H9 (cell line): ENCODE data around the gene PPIP5K2. TPM values are rescaled to one million over a fixed set of nuclear protein-coding genes. Genes with fewer than 3 reads are reported as not detected.

Experiments used
- DNase-seq: peaks from one replicate; pipeline ENCODE4 v3.0.0-alpha.2; 2017
- H2AFZ ChIP-seq: one replicate; pipeline ENCODE4 v1.6.1; 2013; ENCODE audit warnings: mild to moderate bottlenecking, low read length, control low read depth, moderate library complexity
- H2AK5ac ChIP-seq: 2 replicates; pipeline ENCODE4 v1.6.1; 2013; ENCODE audit warnings: low read length, control low read depth, mixed read lengths; ENCODE audit not compliant: insufficient read length
- H2BK120ac ChIP-seq: one replicate; pipeline ENCODE4 v1.6.1; 2013; ENCODE audit warnings: low read depth, mild to moderate bottlenecking, low read length, control low read depth, inconsistent platforms; ENCODE audit not compliant: poor library complexity, severe bottlenecking
- H2BK12ac ChIP-seq: 2 replicates; pipeline ENCODE4 v1.6.1; 2013; ENCODE audit warnings: low read length, control low read depth, mixed read lengths, low read depth; ENCODE audit not compliant: insufficient read length
- H2BK15ac ChIP-seq: 2 replicates; pipeline ENCODE4 v1.6.1; 2013; ENCODE audit warnings: low read depth, low read length, control low read depth
- H2BK20ac ChIP-seq: one replicate; pipeline ENCODE4 v1.6.1; 2013; ENCODE audit warnings: low read depth, mild to moderate bottlenecking, low read length, control low read depth, inconsistent platforms; ENCODE audit not compliant: poor library complexity, severe bottlenecking
- H2BK5ac ChIP-seq: 2 replicates; pipeline ENCODE4 v1.6.1; 2013; ENCODE audit warnings: low read length, control low read depth, mixed read lengths; ENCODE audit not compliant: insufficient read length
- H3K14ac ChIP-seq: 2 replicates; pipeline ENCODE4 v1.6.1; 2013; ENCODE audit warnings: low read length, control low read depth; ENCODE audit not compliant: insufficient read depth
- H3K18ac ChIP-seq: 2 replicates; pipeline ENCODE4 v1.6.1; 2013; ENCODE audit warnings: low read depth, mild to moderate bottlenecking, mixed read lengths, low read length, control low read depth; ENCODE audit not compliant: insufficient read length
- H3K23ac ChIP-seq: 2 replicates; pipeline ENCODE4 v1.6.1; 2013; ENCODE audit warnings: low read length, control low read depth, mixed read lengths, low read depth; ENCODE audit not compliant: insufficient read length
- H3K23me2 ChIP-seq: 2 replicates; pipeline ENCODE4 v1.6.1; 2013; ENCODE audit warnings: low read depth, mild to moderate bottlenecking, mixed read lengths, low read length, control low read depth; ENCODE audit not compliant: insufficient read length, poor library complexity, severe bottlenecking
- H3K27ac ChIP-seq: 2 replicates; pipeline ENCODE4 v1.5.1; 2013; ENCODE audit warnings: low read length, control low read depth, mixed read lengths, low read depth; ENCODE audit not compliant: insufficient read length
- H3K27me3 ChIP-seq: 2 replicates; pipeline ENCODE4 v1.6.1; 2013; ENCODE audit warnings: low read length, control low read depth, inconsistent platforms; ENCODE audit not compliant: insufficient read depth
- H3K4ac ChIP-seq: 2 replicates; pipeline ENCODE4 v1.6.1; 2013; ENCODE audit warnings: low read depth, mild to moderate bottlenecking, control low read depth, inconsistent platforms, low read length, moderate library complexity
- H3K4me1 ChIP-seq: 2 replicates; pipeline ENCODE4 v1.6.1; 2013; ENCODE audit warnings: low read length, control low read depth, inconsistent platforms; ENCODE audit not compliant: insufficient read depth
- H3K4me2 ChIP-seq: 2 replicates; pipeline ENCODE4 v1.6.1; 2013; ENCODE audit warnings: low read length, control low read depth, mixed read lengths; ENCODE audit not compliant: insufficient read length, insufficient read depth
- H3K56ac ChIP-seq: 2 replicates; pipeline ENCODE4 v1.6.1; 2013; ENCODE audit warnings: low read depth, mild to moderate bottlenecking, mixed read lengths, low read length, control low read depth; ENCODE audit not compliant: insufficient read length
- H3K79me1 ChIP-seq: 2 replicates; pipeline ENCODE4 v1.6.1; 2013; ENCODE audit warnings: low read depth, mild to moderate bottlenecking, moderate library complexity, low read length, control low read depth, inconsistent platforms; ENCODE audit not compliant: insufficient read depth, poor library complexity, severe bottlenecking
- H3K79me2 ChIP-seq: 2 replicates; pipeline ENCODE4 v1.6.1; 2013; ENCODE audit warnings: low read length, control low read depth, inconsistent platforms; ENCODE audit not compliant: insufficient read depth
- H3K9ac ChIP-seq: 2 replicates; pipeline ENCODE4 v1.6.1; 2013; ENCODE audit warnings: low read length, control low read depth, mixed read lengths; ENCODE audit not compliant: insufficient read length; ENCODE audit errors: extremely low read depth
- H3K9me3 ChIP-seq: one replicate; pipeline ENCODE4 v1.6.1; 2013; ENCODE audit warnings: low read depth, low read length, inconsistent platforms; ENCODE audit not compliant: control insufficient read depth
- H3T11ph ChIP-seq: one replicate; pipeline ENCODE4 v1.6.1; 2013; ENCODE audit warnings: mild to moderate bottlenecking, low read length, control low read depth, inconsistent platforms
- H4K20me1 ChIP-seq: one replicate; pipeline ENCODE4 v1.6.1; 2013; ENCODE audit not compliant: control insufficient read depth, insufficient read length, insufficient read depth
- H4K5ac ChIP-seq: 2 replicates; pipeline ENCODE4 v1.6.1; 2013; ENCODE audit warnings: low read depth, mild to moderate bottlenecking, mixed read lengths, low read length, control low read depth; ENCODE audit not compliant: insufficient read length
- H4K8ac ChIP-seq: replicated peaks from 2 replicates; pipeline ENCODE4 v1.6.1; 2013; ENCODE audit warnings: low read length, control low read depth, mixed read lengths, low read depth; ENCODE audit not compliant: insufficient read length
- H4K91ac ChIP-seq: 2 replicates; pipeline ENCODE4 v1.6.1; 2013; ENCODE audit warnings: low read depth, mild to moderate bottlenecking, moderate library complexity, mixed read lengths, low read length, control low read depth; ENCODE audit not compliant: insufficient read length
- H3K27ac Mint-ChIP-seq, 3 experiments: 2 replicates in 2 of 3; 3 replicates in 1 of 3; pipeline ENCODE4 v1.8.0; 2020 to 2021; ENCODE audit warnings: mixed read lengths in 3 of 3, mild to moderate bottlenecking in 1 of 3, moderate library complexity in 1 of 3
- H3K27me3 Mint-ChIP-seq: 2 replicates; pipeline ENCODE4 v1.8.0; 2021; ENCODE audit warnings: low read depth, mild to moderate bottlenecking, moderate library complexity, mixed read lengths
- H3K36me3 Mint-ChIP-seq, 3 experiments: 2 replicates in 2 of 3; 3 replicates in 1 of 3; pipeline ENCODE4 v1.8.0; 2020 to 2021; ENCODE audit warnings: low read depth in 3 of 3, mixed read lengths in 3 of 3; ENCODE audit not compliant: insufficient read depth in 1 of 3
- H3K4me1 Mint-ChIP-seq, 2 experiments: 2 replicates each; pipeline ENCODE4 v1.8.0; 2020; ENCODE audit warnings: mixed read lengths in 2 of 2
- H3K4me3 Mint-ChIP-seq, 2 experiments: 2 replicates in 1 of 2; 3 replicates in 1 of 2; pipeline ENCODE4 v1.8.0; 2020 to 2021; ENCODE audit warnings: mild to moderate bottlenecking in 2 of 2, mixed read lengths in 2 of 2, moderate library complexity in 1 of 2
- H3K9me3 Mint-ChIP-seq, 2 experiments: 2 replicates in 1 of 2; 3 replicates in 1 of 2; pipeline ENCODE4 v1.8.0; 2020; ENCODE audit warnings: mild to moderate bottlenecking in 2 of 2, mixed read lengths in 2 of 2, moderate library complexity in 1 of 2
- CTCF ChIP-seq: fragments of 200-600 bp; sonication (generic); conservative IDR thresholded peaks from 3 replicates; pipeline ENCODE4 v1.8.0; 2021; ENCODE audit warnings: antibody characterized with exemption, mild to moderate bottlenecking
- total RNA-seq: library from RNA; stranded (reverse); gene quantifications from 2 replicates; pipeline ENCODE4 v1.2.1, GENCODE V29; 2021

PPIP5K2 gene
- total RNA-seq, 1 experiment from 2014 or later, result 43.8 TPM

- H3K27me3 ChIP-seq, result no peaks in the 10 kb centered on the region
- no peak overlapping the region for H3K27ac Mint-ChIP-seq
Measured at GRCh38 chr5:103209065-103209464, 89.0 kb downstream of the PPIP5K2 start.

More at GRCh38 chr5:103209065-103209464, 89.0 kb downstream of the PPIP5K2 start:
- Mint-ChIP-seq H3K9me3 (no peaks in the 10 kb centered on the region), H3K36me3 (no peaks in the 10 kb centered on the region; a peak in 2 of 7 replicates), H3K4me1 (peaks cover 3 to 7% of the 10 kb centered on the region in 2 experiments; a peak in 3 of 4 replicates), H3K27me3 (no peaks in the 10 kb centered on the region), H3K4me3 (no peak overlapping the region)
- no peak overlapping the region for H3K14ac ChIP-seq
- H4K8ac ChIP-seq, result no peak overlapping the region
- no peak overlapping the region for H2BK15ac ChIP-seq
- no peaks in the 10 kb centered on the region for H3K79me2 ChIP-seq
- H3T11ph ChIP-seq, result no peak overlapping the region
- H4K20me1 ChIP-seq, result no peaks in the 10 kb centered on the region
- H2BK12ac ChIP-seq, result no peak overlapping the region
- H3K9ac ChIP-seq, result no peak overlapping the region
- H3K23me2 ChIP-seq, result no peaks in the 10 kb centered on the region
- H3K9me3 ChIP-seq, result no peaks in the 10 kb centered on the region
- no peak overlapping the region for H2BK120ac ChIP-seq
- no peak overlapping the region for H3K56ac ChIP-seq
- TF ChIP-seq CTCF, result no peak
- no peaks in the 10 kb centered on the region for H3K79me1 ChIP-seq
- H2AFZ ChIP-seq, result no peak overlapping the region
- H3K4me1 ChIP-seq, result no peaks in the 10 kb centered on the region
- H2AK5ac ChIP-seq, result no peak overlapping the region
- no peak overlapping the region for H4K91ac ChIP-seq
- no peak overlapping the region for H4K5ac ChIP-seq
- H3K23ac ChIP-seq, result no peak overlapping the region
- no peak overlapping the region for H3K18ac ChIP-seq
- no peak overlapping the region for H3K27ac ChIP-seq
- H2BK20ac ChIP-seq, result no peak overlapping the region
- H3K4ac ChIP-seq, result no peak overlapping the region
- H3K4me2 ChIP-seq, result no peak overlapping the region
- H2BK5ac ChIP-seq, result no peak overlapping the region
- no peak for DNase-seq
